Measurements from ENCODE around the gene MEN1.

Gene MEN1

GRCh38 chr11:64845129-64845775 is 34.9 kb upstream of the MEN1 start:
- DNase-seq = no peak

- DNase-seq = peak; percentile 46
Measured at GRCh38 chr11:64844330-64845128, 34.2 kb upstream of the MEN1 start, which contains the start of gene CDC42BPG. Gene CDC42BPG, minus strand, starts transcription at chr11:64844653. Its CDS starts 84 bp downstream, at chr11:64844569.

- DNase-seq = no peak
Measured at GRCh38 chr11:64843686-64844329, 33.5 kb upstream of the MEN1 start.

GRCh38 chr11:64842851-64843685 is 32.7 kb upstream of the MEN1 start:
- no peak for DNase-seq

- DNase-seq = no peak
Measured at GRCh38 chr11:64842366-64842759, 32.0 kb upstream of the MEN1 start.

- DNase-seq = no peak
Measured at GRCh38 chr11:64841592-64842365, 31.4 kb upstream of the MEN1 start.

- no peak for DNase-seq
Measured at GRCh38 chr11:64839887-64840782, 29.8 kb upstream of the MEN1 start.

DNA sequence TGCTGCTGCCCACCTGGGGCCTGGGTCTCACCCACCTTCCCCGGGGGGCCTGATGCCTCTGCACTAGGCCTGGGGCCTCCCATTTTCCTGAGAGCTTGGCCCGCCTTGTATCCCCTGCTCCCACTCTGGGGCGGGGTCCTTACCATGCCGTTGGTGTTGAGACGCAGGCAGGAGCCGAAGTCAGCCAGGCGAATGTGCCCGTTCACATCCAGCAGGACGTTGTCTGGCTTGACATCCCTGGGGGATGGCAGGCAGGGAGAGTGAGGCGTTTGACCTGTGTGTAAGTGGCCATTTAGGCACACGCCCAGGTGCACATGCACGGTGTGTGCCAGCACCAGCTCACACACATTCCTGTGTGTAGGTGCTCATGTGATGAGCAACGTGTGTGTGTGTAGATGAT is 29.0 kb upstream of the MEN1 start:
- DNase-seq = no peak

DNA sequence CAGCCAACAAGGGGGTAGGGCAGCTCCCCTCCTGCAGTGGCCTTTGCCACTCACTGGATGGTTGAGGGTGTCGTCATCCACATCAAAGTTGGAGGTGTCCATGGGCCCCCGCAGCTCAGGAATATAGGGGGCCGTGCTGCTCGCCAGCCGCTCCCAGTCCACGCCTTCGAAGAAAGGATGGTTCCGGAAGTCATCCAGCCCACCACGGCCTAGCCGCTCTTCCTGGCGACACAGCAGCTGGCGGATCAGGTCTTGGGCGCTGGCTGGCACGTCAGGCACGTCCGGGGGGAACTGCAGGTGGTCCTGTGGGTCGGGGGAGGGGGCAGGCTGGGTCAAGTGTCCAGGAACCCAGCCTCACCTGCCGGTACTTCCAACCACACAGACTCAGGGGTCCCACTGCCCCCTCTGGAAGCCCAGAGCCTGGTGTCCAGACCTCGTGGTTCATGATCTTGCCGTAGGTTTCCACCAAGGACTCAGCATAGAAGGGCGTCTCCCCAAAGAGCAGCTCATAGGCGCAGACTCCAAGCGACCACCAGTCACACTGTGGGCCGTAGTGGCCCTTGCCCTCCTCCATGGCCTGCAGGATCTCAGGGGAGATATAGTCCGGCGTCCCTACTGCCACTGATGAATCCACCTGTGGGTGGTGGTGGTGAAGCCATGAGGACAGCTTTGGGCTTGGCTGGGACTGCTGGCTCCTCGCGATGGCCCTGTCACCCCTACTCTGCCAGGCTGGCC is 28.4 kb upstream of the MEN1 start:
- DNase-seq = no peak

DNA sequence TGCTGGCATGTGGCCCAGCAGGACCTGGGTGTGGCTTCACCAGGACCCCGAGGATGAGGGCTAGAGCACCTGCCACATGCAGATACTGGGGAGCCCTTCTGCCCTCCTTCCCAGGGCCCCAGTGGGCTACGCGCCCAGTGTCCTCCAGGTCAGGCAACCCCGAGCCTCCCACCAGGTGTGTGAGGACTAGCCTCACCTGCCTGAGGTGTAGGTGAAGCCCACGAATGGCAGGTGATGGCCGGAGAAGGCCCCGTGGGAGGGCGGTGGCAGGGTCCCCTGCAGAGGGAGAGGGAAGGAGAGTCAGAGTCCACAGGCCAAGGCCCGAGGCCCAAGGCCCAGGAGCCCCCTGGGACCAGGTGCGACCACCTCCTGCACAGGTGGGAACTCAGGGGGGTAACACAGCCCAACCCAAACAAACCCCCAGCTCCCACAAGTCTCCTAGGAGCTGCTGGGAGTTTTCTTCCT is 27.6 kb upstream of the MEN1 start:
- no peak for DNase-seq

DNA sequence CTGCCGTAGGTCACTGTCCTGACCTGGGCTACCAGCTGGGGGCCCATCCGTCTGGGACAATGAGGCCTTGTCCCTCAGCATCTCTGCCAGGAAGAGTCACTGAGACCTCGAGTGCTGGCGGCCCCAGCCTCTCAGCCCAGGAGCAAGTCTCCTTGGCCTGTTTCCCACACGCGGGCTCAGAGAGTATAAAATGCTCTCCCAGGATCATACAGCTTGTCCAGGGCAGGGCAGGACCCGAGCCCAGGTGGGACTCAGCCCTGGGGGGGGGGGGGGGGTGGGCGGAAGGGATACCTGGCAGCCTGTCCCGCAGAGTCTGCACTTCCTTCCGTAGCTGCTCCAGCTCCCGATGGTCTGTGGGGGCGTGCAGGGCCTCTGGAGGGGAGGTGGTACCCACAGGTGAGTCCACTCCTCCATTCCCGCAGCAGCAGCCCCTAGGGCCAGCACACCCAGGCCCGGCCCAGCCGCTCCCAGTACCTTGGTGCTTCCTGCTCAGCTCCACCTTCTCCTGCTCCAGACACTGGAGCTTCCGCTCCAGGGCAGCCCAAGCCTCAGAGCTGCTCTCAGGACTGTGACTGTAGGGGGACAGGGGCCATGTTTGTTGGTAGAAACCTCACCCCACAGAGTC is 26.2 kb upstream of the MEN1 start:
- DNase-seq = no peak

GRCh38 chr11:64835616-64836447 is 25.5 kb upstream of the MEN1 start:
- DNase-seq = no peak

- DNase-seq = no peak
Measured at GRCh38 chr11:64834723-64835615, 24.6 kb upstream of the MEN1 start.

DNA sequence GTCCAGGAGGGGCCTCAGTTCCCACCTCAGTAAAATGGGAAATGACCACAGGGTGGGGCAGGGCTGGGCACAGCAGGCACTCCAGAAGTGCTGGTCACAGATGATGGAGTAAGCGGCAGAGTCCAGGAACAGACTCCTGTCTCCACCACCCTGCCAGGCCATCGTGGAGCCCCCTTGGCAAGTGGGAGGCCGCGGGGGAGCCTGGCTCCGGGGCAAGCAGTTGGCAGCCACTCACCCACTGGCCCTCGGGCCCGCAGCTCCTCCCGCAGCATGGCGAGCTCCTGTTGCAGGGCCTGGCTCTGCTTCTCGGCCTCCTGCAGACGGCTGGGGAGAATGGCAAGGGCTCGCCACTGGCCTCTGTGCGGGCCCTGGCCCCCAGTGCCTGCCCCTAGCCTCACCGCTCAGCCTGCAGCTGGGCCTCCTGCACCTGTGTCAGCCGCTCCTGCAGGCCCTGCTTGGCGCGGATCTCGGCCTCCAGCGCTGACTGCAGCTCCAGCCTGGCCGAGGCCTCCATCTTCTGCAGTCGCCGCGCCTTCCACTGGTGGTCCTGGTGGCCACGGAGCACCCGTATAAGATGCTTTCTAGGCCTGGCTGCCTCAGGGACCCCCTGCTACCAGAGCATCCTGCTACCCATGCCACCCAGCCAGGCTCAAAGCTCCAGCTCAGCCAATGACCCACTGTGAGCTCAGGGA is 23.8 kb upstream of the MEN1 start:
- DNase-seq = no peak

GRCh38 chr11:64833509-64833908 is 23.2 kb upstream of the MEN1 start:
- DNase-seq = no peak

DNA sequence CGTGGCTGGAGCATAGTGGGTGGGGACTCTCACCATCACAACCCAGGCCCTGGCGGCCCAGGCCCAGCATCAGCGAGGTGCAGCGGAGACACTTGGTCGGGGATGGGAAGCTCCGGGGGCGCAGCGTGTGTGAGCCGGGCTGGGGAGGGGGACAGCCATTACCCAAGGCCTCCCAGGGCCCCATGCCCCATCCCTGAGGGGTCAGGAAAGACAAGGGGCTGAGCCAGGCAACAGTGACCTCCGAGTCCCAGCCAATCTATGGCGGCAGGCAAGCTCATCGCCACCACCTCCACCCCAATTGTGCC is 22.8 kb upstream of the MEN1 start:
- no peak for DNase-seq

GRCh38 chr11:64832467-64833197 is 22.3 kb upstream of the MEN1 start:
- DNase-seq = no peak

All from NCI-H1092 (cell line).